IgD-negative memory B cell (primary cell): ENCODE results near the gene GALNT15. TPM values are rescaled to one million over a fixed set of nuclear protein-coding genes. Genes with fewer than 3 reads are reported as not detected.

ENCODE experiments used
- H3K27ac Mint-ChIP-seq, 3 donors: one replicate each; pipeline ENCODE4 v1.8.0; 2020 to 2022; ENCODE audit warnings: mild to moderate bottlenecking in 3 of 3, mixed read lengths in 3 of 3, moderate library complexity in 1 of 3
- H3K27me3 Mint-ChIP-seq: one replicate; pipeline ENCODE4 v1.8.0; 2021; ENCODE audit warnings: mixed read lengths
- H3K36me3 Mint-ChIP-seq: one replicate; pipeline ENCODE4 v1.8.0; 2020; ENCODE audit warnings: mild to moderate bottlenecking, mixed read lengths
- H3K4me1 Mint-ChIP-seq, 3 donors: one replicate each; pipeline ENCODE4 v1.8.0; 2020 to 2022; ENCODE audit warnings: mixed read lengths in 3 of 3, mild to moderate bottlenecking in 1 of 3
- H3K4me3 Mint-ChIP-seq, 4 donors: one replicate each; pipeline ENCODE4 v1.8.0; 2020 to 2022; ENCODE audit warnings: mild to moderate bottlenecking in 4 of 4, mixed read lengths in 4 of 4, moderate library complexity in 3 of 4
- H3K9me3 Mint-ChIP-seq, 3 donors: one replicate each; pipeline ENCODE4 v1.8.0; 2020 to 2021; ENCODE audit warnings: mixed read lengths in 3 of 3, mild to moderate bottlenecking in 1 of 3
- polyA plus RNA-seq: library from polyadenylated mRNA; unstranded; fragments of 300-500 nt; fragmentation: Illumina TruSeq; gene quantifications from one replicate; pipeline ENCODE4 v1.2.3, GENCODE V29; 2021

GALNT15 gene
- polyA plus RNA-seq, 1 donor from 2014 or later: not detected

DNA sequence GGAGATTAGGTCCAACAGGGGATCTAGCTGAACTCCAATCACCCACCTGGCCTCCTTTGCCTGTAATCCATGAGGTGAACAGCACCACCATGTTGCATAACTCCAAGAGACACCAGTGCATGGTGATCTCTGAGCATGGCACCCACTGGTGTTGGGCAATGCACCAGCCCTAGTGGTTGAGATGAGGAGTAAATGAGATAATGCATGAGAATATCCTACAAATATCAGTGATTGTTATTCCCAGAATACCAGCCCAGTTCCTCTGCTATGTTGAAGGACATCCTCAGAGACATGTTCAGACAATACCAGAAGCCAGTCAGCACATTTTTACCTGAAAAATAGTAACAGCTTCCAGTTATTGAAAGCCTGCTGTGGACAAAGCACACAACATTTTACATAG is 14.7 kb downstream of the GALNT15 start:
- no peak overlapping the region for H3K27ac Mint-ChIP-seq
- H3K9me3 Mint-ChIP-seq: no peaks in the 10 kb centered on the region
- H3K4me3 Mint-ChIP-seq: no peak overlapping the region
- H3K27me3 Mint-ChIP-seq: peaks cover 12% of the 10 kb centered on the region
- no peaks in the 10 kb centered on the region for H3K36me3 Mint-ChIP-seq
- no peaks in the 10 kb centered on the region for H3K4me1 Mint-ChIP-seq

DNA sequence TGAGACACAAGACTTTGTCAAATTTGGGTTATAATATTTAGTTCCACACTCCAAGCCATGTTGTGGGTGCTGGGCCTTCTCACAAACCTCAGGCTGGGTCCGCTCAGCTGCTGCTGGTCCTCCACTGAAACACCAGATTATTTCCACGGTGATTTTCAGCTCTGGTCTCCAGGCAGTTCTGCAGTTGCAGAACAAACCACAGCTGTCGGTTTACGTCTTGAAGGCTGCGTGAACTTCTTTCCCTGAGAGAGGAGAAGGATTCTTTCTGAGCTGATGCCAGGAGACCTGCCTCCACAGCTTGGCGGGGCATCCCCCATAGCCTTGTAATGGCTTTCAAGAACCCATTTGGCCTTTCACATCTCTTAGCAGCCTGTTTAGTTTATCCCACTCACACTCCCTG is 16.2 kb downstream of the GALNT15 start:
- H3K4me3 Mint-ChIP-seq: no peak overlapping the region
- peaks cover 13% of the 10 kb centered on the region for H3K27me3 Mint-ChIP-seq
- no peaks in the 10 kb centered on the region for H3K36me3 Mint-ChIP-seq
- no peaks in the 10 kb centered on the region for H3K4me1 Mint-ChIP-seq
- no peaks in the 10 kb centered on the region for H3K9me3 Mint-ChIP-seq
- H3K27ac Mint-ChIP-seq: no peak overlapping the region

GRCh38 chr3:16191591-16191990 is 17.1 kb downstream of the GALNT15 start:
- no peak overlapping the region for H3K27ac Mint-ChIP-seq
- H3K36me3 Mint-ChIP-seq: no peaks in the 10 kb centered on the region
- H3K4me1 Mint-ChIP-seq: no peaks in the 10 kb centered on the region
- no peak overlapping the region for H3K4me3 Mint-ChIP-seq
- peaks cover 11% of the 10 kb centered on the region for H3K27me3 Mint-ChIP-seq
- no peaks in the 10 kb centered on the region for H3K9me3 Mint-ChIP-seq

DNA sequence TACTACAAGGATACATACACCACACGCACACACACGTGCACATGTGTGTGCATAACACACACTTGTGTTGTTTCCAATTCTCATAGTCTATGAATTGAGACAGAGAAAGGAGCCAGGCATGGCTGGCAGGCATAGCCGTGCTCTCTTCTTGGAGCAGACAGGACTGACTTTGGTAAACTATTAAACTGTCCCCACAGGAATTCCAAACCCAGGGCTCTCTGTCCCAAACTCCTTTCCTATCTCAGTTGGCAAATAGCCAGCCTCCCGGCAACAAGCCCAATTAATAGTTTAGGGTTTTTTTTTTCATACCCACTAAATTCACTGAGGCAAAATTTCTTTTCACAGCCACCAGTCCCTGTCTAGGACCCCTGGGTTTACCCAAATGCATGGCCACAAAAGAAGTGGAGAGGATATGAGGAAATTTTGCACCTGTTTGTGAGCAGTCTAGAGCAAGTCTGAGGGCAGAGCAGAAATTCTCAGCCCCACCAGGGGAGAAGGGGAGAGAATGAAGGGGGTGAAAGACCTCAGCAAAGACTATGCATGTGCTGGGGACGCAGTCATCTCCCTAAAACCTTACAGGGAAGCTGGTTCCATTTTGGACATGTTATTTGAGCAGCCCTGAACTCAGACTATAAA is 17.8 kb downstream of the GALNT15 start:
- H3K36me3 Mint-ChIP-seq: no peaks in the 10 kb centered on the region
- no peak overlapping the region for H3K27ac Mint-ChIP-seq
- H3K4me3 Mint-ChIP-seq: no peak overlapping the region
- H3K4me1 Mint-ChIP-seq: no peaks in the 10 kb centered on the region
- no peaks in the 10 kb centered on the region for H3K9me3 Mint-ChIP-seq
- H3K27me3 Mint-ChIP-seq: peaks cover 11% of the 10 kb centered on the region

- Mint-ChIP-seq H3K4me3 (no peak overlapping the region), H3K36me3 (no peaks in the 10 kb centered on the region), H3K27me3 (peaks cover 5% of the 10 kb centered on the region), H3K27ac (no peak overlapping the region), H3K4me1 (no peaks in the 10 kb centered on the region), H3K9me3 (no peaks in the 10 kb centered on the region)
These were observed 23.9 kb downstream of the GALNT15 start for GRCh38 chr3:16198427-16198826.

- Mint-ChIP-seq H3K9me3 (no peaks in the 10 kb centered on the region), H3K36me3 (no peaks in the 10 kb centered on the region), H3K27me3 (peaks cover 8% of the 10 kb centered on the region), H3K4me3 (no peak overlapping the region), H3K27ac (no peak overlapping the region), H3K4me1 (no peaks in the 10 kb centered on the region)
These were observed 25.3 kb downstream of the GALNT15 start for GRCh38 chr3:16199769-16200168.

- Mint-ChIP-seq H3K4me3 (no peak overlapping the region), H3K36me3 (no peaks in the 10 kb centered on the region), H3K27me3 (peaks cover 8% of the 10 kb centered on the region), H3K27ac (no peak overlapping the region), H3K9me3 (no peaks in the 10 kb centered on the region), H3K4me1 (no peaks in the 10 kb centered on the region)
These were observed 25.9 kb downstream of the GALNT15 start for GRCh38 chr3:16200411-16200810.

GRCh38 chr3:16203031-16203430 is 28.6 kb downstream of the GALNT15 start:
- H3K27ac Mint-ChIP-seq: no peak overlapping the region
- no peaks in the 10 kb centered on the region for H3K9me3 Mint-ChIP-seq
- H3K4me1 Mint-ChIP-seq: no peaks in the 10 kb centered on the region

GRCh38 chr3:16203671-16204629 is 29.5 kb downstream of the GALNT15 start:
- no peaks in the 10 kb centered on the region for H3K4me1 Mint-ChIP-seq
- no peak overlapping the region for H3K27ac Mint-ChIP-seq
- H3K36me3 Mint-ChIP-seq: no peaks in the 10 kb centered on the region
- no peaks in the 10 kb centered on the region for H3K9me3 Mint-ChIP-seq
- no peak overlapping the region for H3K4me3 Mint-ChIP-seq
- H3K27me3 Mint-ChIP-seq: peaks cover 8% of the 10 kb centered on the region

More at GRCh38 chr3:16203031-16203430, 28.6 kb downstream of the GALNT15 start:
- Mint-ChIP-seq H3K4me3 (no peak overlapping the region), H3K27me3 (peaks cover 8% of the 10 kb centered on the region), H3K36me3 (no peaks in the 10 kb centered on the region)

DNA sequence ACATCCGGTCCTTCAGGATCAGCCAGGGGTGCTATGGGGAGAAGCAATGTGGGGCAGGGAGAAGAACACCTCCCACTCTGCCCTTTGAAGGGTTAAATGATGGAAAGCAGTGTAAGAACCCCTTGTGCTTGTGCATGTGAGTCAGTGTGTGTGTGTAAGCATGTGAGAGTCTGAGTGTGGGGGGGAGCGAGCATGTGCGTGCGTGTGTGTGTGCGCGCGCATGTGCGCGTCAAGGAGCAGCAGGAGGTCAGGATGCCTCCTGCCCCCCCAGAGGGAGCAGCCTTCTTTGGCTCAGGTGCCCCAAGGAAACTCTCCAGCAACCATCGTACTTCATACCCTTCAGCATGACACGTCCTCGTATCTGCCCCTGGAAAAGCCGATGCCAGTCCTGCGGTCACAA is 30.3 kb downstream of the GALNT15 start:
- Mint-ChIP-seq H3K36me3 (no peaks in the 10 kb centered on the region), H3K27ac (no peak overlapping the region), H3K27me3 (peaks cover 8% of the 10 kb centered on the region), H3K4me3 (no peak overlapping the region), H3K9me3 (no peaks in the 10 kb centered on the region), H3K4me1 (no peaks in the 10 kb centered on the region)

DNA sequence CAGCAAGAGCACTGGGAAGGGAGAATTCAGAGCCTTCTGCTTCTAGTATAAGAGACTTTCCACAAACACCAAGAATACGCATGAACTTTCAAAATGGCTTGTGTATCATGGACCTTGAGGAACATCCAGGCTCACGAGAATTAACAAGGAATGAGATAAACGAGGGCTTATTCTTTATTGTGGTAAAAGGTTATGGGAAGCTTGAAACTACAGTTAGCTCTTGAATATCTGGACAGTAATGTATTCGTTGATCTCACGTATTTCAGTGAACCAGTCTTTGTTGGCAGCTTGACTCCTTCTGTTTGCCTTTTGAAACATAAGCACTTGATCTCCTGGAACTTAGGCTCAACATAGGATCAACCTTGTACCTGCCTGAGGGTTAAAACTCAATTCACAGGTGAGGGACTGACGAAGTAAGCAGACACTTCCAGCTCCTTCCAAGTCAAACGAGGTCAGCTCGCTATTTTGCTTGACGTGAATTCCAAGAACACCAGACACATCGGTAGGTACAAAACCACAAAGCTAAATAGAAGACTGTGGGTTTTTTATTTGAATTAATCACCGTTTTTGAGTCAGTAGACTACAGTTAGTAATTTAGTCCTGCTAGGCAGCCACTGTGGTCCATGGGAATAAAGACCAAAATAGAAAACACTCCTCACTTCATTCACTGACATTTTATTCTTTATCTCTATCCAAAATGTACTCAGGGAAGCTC is 30.8 kb downstream of the GALNT15 start:
- no peak overlapping the region for H3K4me3 Mint-ChIP-seq
- H3K27me3 Mint-ChIP-seq: peaks cover 8% of the 10 kb centered on the region
- no peaks in the 10 kb centered on the region for H3K9me3 Mint-ChIP-seq
- no peak overlapping the region for H3K27ac Mint-ChIP-seq
- H3K36me3 Mint-ChIP-seq: no peaks in the 10 kb centered on the region
- no peaks in the 10 kb centered on the region for H3K4me1 Mint-ChIP-seq

DNA sequence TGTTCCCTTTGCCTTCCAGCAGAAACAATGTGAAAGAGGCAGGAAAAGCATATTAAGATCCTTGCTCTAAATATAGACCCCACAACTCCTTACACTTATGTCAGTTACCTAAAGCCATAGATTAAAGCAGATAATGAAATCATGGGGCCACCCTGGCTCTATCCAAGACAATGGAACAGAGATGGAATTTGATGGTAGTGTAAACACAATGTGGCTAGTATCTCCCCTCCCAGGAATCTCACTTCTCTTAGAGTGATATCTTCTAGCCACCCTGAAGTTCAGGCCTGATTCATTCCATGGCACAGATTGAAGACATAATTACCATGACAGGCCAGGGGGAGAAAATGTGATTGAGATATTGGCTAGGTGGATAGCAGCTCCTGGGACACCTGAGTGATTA is 32.6 kb downstream of the GALNT15 start:
- H3K9me3 Mint-ChIP-seq: no peaks in the 10 kb centered on the region
- no peak overlapping the region for H3K4me3 Mint-ChIP-seq
- H3K27me3 Mint-ChIP-seq: peaks cover 8% of the 10 kb centered on the region
- no peaks in the 10 kb centered on the region for H3K4me1 Mint-ChIP-seq
- H3K36me3 Mint-ChIP-seq: no peaks in the 10 kb centered on the region
- H3K27ac Mint-ChIP-seq: no peak overlapping the region

DNA sequence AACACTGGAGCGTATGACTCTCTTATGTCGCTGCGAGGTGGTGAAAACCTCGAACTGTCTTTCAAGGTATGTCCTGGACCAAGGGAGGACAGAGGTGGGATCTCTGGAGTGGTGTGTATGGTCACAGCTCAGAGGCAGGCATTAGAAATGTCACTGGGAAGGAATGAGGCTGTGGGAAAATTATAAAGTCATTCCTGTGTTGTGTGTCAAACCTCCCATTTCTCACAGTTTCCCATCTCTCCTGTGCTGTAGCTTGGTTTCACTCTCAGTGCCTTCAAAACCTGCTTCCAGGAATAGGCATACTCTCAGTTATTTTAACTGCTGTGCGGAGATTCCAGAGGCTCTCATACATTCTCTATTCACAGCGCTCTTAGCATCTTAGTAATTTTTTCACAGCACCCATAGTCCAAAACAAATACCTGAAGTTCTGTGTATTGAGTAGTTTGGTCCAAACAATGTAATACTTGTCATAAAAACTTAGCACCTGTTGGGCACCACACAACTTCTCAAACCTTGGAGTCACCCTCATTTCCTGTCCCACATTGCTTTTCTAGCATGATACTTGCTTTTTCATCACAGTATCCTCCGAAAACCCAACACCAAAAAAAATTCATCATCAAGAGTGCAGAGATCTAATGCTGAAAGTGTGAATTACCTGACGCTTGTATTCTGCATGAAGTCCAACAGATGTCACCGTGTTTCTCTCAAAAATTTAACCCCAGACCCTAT is 36.9 kb downstream of the GALNT15 start:
- Mint-ChIP-seq H3K27me3 (peaks cover 2% of the 10 kb centered on the region), H3K4me1 (no peaks in the 10 kb centered on the region), H3K27ac (peak overlapping the region in 1 of 3 donors; percentile 14), H3K4me3 (no peak overlapping the region), H3K9me3 (no peaks in the 10 kb centered on the region), H3K36me3 (no peaks in the 10 kb centered on the region)

GRCh38 chr3:16214366-16214765 is 39.9 kb downstream of the GALNT15 start:
- no peak overlapping the region for H3K27ac Mint-ChIP-seq
- H3K27me3 Mint-ChIP-seq: peaks cover 4% of the 10 kb centered on the region
- no peaks in the 10 kb centered on the region for H3K4me1 Mint-ChIP-seq
- H3K36me3 Mint-ChIP-seq: no peaks in the 10 kb centered on the region
- no peak overlapping the region for H3K4me3 Mint-ChIP-seq
- H3K9me3 Mint-ChIP-seq: no peaks in the 10 kb centered on the region
